Measurements from ENCODE around the gene RYR2. TPM values are rescaled to one million over a fixed set of nuclear protein-coding genes. Genes with fewer than 3 reads are reported as not detected.

RYR2 gene
- total RNA-seq, 4 donors from 2014 or later = 1.2 to 7.0 (median 2.5) TPM

- Histone ChIP-seq H3K4me3 (no peak overlapping the region), H3K36me3 (no peaks in the 10 kb centered on the region), H3K4me1 (no peaks in the 10 kb centered on the region), H3K9me3 (no peaks in the 10 kb centered on the region), H3K27me3 (no peaks in the 10 kb centered on the region), H3K27ac (no peak overlapping the region)
- intact Hi-C loops (cut with DNase I; ENCODE audit: low total_unique reads) = no loop called here
- TF ChIP-seq EP300 (IDR thresholded peaks at IDR 0.05; ENCODE audit: low read depth) (no peak), POLR2AphosphoS5 (IDR thresholded peaks at IDR 0.05) (no peak), CTCF (IDR thresholded peaks at IDR 0.05) (no peak), POLR2A (IDR thresholded peaks at IDR 0.05) (no peak)
- in situ Hi-C loops (cut with MboI; ENCODE audit: low pct_ligation_motif_present in 1 of 4, low pct_unique_long_range_greater_than_20kb in 1 of 4, low sequenced_read_pairs in 3 of 4) = no loop called here
- 50 to 53% methylated on average over 2 of the region's 2 CpGs for WGBS, 2 donors (ENCODE audit: low coverage in 1 of 2)
- DNase-seq = no peak
Measured at GRCh38 chr1:237054313-237054712, 12.3 kb downstream of the RYR2 start.

- no peaks in the 10 kb centered on the region for H3K9me3 ChIP-seq
- H3K27me3 ChIP-seq = no peaks in the 10 kb centered on the region
- no peak overlapping the region for H3K4me3 ChIP-seq
- 78 to 100% methylated on average over 2 to 9 of the region's 9 CpGs for WGBS, 2 donors (ENCODE audit: low coverage in 1 of 2)
- no peaks in the 10 kb centered on the region for H3K4me1 ChIP-seq
- no peaks in the 10 kb centered on the region for H3K36me3 ChIP-seq
- in situ Hi-C loops (cut with MboI; ENCODE audit: low pct_ligation_motif_present in 1 of 4, low pct_unique_long_range_greater_than_20kb in 1 of 4, low sequenced_read_pairs in 3 of 4) (no loop called here), intact Hi-C loops (cut with DNase I; ENCODE audit: low total_unique reads) (no loop called here)
- no peak for DNase-seq
- H3K27ac ChIP-seq = no peak overlapping the region
- TF ChIP-seq POLR2AphosphoS5 (IDR thresholded peaks at IDR 0.05) (no peak), EP300 (IDR thresholded peaks at IDR 0.05; ENCODE audit: low read depth) (no peak), POLR2A (IDR thresholded peaks at IDR 0.05) (no peak), CTCF (IDR thresholded peaks at IDR 0.05) (no peak)
Measured at GRCh38 chr1:237058470-237058869, 16.5 kb downstream of the RYR2 start.

- no peaks in the 10 kb centered on the region for H3K4me1 ChIP-seq
- H3K4me3 ChIP-seq = no peak overlapping the region
- no peaks in the 10 kb centered on the region for H3K27me3 ChIP-seq
- in situ Hi-C loops (cut with MboI; ENCODE audit: low pct_ligation_motif_present in 1 of 4, low pct_unique_long_range_greater_than_20kb in 1 of 4, low sequenced_read_pairs in 3 of 4) (no loop called here), intact Hi-C loops (cut with DNase I; ENCODE audit: low total_unique reads) (no loop called here)
- no peaks in the 10 kb centered on the region for H3K36me3 ChIP-seq
- no peak overlapping the region for H3K27ac ChIP-seq
- 50 to 55% methylated on average over 2 to 3 of the region's 3 CpGs for WGBS, 2 donors (ENCODE audit: low coverage in 1 of 2)
- H3K9me3 ChIP-seq = no peaks in the 10 kb centered on the region
- DNase-seq = no peak
- TF ChIP-seq POLR2A (IDR thresholded peaks at IDR 0.05) (no peak), CTCF (IDR thresholded peaks at IDR 0.05) (no peak), EP300 (IDR thresholded peaks at IDR 0.05; ENCODE audit: low read depth) (no peak), POLR2AphosphoS5 (IDR thresholded peaks at IDR 0.05) (no peak)
Measured at GRCh38 chr1:237059244-237059643, 17.3 kb downstream of the RYR2 start.

DNA sequence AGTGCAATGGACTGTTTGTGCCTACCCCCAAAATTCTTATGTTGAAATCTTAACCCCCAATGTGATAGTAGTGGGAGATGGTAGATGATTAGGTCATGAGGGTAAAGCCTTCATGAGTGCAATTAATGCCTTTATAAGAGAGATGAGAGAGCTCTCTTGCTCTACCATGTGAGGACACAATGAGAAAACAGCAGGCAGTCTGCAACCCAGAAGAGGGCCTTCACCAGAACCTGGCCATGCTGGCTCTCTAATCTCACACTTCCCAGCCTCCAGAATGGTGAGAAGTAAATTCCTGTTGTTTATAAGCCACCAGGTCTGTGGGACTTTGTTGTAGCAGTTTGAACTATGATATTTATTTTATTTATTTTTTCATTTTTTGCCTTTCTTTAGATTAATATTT, 21.0 kb downstream of the RYR2 start:
- Histone ChIP-seq H3K4me3 (no peak overlapping the region), H3K27me3 (no peaks in the 10 kb centered on the region), H3K27ac (no peak overlapping the region), H3K4me1 (no peaks in the 10 kb centered on the region), H3K36me3 (no peaks in the 10 kb centered on the region), H3K9me3 (no peaks in the 10 kb centered on the region)
- no peak for DNase-seq
- in situ Hi-C loops (cut with MboI; ENCODE audit: low pct_ligation_motif_present in 1 of 4, low pct_unique_long_range_greater_than_20kb in 1 of 4, low sequenced_read_pairs in 3 of 4) (no loop called here), intact Hi-C loops (cut with DNase I; ENCODE audit: low total_unique reads) (no loop called here)
- TF ChIP-seq CTCF (IDR thresholded peaks at IDR 0.05) (no peak), EP300 (IDR thresholded peaks at IDR 0.05; ENCODE audit: low read depth) (no peak), POLR2AphosphoS5 (IDR thresholded peaks at IDR 0.05) (no peak), POLR2A (IDR thresholded peaks at IDR 0.05) (no peak)
